ENCODE data around the gene GCA.

DNA sequence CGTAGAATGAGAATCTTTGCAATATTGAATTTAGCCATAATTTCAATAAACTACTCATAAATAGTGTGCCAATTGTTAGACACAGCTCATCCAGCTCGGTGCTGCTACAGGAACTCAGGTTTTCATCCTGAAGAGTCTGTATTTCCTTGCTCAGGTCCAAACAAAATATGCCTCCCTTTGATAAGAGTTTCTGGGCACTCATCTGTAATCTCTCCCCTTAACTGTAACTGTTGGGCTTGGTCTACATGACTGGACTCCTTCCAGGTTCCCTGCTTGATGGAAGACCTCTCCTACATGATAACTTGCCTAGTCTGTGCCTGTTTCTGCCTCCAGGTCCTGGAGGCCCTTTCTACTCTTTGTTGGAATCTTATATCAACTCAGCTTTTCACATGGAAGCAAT, 57.9 kb downstream of the GCA start:
- TF ChIP-seq, protein P1, sequence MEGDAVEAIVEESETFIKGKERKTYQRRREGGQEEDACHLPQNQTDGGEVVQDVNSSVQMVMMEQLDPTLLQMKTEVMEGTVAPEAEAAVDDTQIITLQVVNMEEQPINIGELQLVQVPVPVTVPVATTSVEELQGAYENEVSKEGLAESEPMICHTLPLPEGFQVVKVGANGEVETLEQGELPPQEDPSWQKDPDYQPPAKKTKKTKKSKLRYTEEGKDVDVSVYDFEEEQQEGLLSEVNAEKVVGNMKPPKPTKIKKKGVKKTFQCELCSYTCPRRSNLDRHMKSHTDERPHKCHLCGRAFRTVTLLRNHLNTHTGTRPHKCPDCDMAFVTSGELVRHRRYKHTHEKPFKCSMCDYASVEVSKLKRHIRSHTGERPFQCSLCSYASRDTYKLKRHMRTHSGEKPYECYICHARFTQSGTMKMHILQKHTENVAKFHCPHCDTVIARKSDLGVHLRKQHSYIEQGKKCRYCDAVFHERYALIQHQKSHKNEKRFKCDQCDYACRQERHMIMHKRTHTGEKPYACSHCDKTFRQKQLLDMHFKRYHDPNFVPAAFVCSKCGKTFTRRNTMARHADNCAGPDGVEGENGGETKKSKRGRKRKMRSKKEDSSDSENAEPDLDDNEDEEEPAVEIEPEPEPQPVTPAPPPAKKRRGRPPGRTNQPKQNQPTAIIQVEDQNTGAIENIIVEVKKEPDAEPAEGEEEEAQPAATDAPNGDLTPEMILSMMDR (IDR thresholded peaks at IDR 0.05; ENCODE audit: poor library complexity, severe bottlenecking): no peak
- TF ChIP-seq EZH2 (IDR thresholded peaks at IDR 0.05; ENCODE audit: borderline replicate concordance, insufficient read depth, low read length, poor library complexity, severe bottlenecking): no peak
- TF ChIP-seq POLR2AphosphoS5 (IDR thresholded peaks at IDR 0.05): no peak
- TF ChIP-seq, protein P2, sequence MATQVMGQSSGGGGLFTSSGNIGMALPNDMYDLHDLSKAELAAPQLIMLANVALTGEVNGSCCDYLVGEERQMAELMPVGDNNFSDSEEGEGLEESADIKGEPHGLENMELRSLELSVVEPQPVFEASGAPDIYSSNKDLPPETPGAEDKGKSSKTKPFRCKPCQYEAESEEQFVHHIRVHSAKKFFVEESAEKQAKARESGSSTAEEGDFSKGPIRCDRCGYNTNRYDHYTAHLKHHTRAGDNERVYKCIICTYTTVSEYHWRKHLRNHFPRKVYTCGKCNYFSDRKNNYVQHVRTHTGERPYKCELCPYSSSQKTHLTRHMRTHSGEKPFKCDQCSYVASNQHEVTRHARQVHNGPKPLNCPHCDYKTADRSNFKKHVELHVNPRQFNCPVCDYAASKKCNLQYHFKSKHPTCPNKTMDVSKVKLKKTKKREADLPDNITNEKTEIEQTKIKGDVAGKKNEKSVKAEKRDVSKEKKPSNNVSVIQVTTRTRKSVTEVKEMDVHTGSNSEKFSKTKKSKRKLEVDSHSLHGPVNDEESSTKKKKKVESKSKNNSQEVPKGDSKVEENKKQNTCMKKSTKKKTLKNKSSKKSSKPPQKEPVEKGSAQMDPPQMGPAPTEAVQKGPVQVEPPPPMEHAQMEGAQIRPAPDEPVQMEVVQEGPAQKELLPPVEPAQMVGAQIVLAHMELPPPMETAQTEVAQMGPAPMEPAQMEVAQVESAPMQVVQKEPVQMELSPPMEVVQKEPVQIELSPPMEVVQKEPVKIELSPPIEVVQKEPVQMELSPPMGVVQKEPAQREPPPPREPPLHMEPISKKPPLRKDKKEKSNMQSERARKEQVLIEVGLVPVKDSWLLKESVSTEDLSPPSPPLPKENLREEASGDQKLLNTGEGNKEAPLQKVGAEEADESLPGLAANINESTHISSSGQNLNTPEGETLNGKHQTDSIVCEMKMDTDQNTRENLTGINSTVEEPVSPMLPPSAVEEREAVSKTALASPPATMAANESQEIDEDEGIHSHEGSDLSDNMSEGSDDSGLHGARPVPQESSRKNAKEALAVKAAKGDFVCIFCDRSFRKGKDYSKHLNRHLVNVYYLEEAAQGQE (IDR thresholded peaks at IDR 0.05; ENCODE audit: borderline replicate concordance): no peak
- no peak for TF ChIP-seq TAF1 (IDR thresholded peaks at IDR 0.05; ENCODE audit: low read depth)
